HepG2 (cell line): ENCODE measurements around the gene BACH2.

ENCODE experiments used
- RELA ChIP-seq: sonication (generic); formaldehyde crosslinking; IDR thresholded peaks from 2 replicates; pipeline ENCODE4 v1.4.0; 2020; ENCODE audit warnings: missing genetic modification reagents
- ZNF598 ChIP-seq: sonication (generic); formaldehyde crosslinking; IDR thresholded peaks from 2 replicates; pipeline ENCODE4 v1.5.1; 2020; ENCODE audit warnings: mild to moderate bottlenecking, missing genetic modification reagents, borderline replicate concordance

DNA sequence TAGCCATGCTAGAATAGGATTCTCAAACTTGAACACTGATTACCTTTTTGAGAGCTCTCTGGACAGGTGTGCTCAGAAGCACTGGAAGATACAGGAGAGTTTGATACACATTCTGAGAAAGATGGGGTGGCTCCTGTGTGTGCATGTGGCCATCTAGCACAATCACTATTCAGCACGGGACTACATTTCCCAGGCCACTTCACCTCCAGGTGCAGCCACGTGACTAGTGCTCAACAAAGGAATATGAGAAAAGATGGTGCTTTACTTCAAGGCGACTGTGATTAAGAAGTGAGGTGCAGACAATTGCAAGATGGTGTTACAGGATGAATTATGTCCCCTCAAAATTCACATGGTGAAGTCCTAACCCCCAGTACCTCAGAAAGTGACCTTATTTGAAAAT lies 103.8 kb downstream of the BACH2 start:
- no peak for TF ChIP-seq RELA
- TF ChIP-seq ZNF598 (CRISPR knock-in tag) = no peak
